ENCODE data around the gene TCERG1L.
"Not testable (repeated sequence)": the region's sequence is repeated elsewhere in the genome, so short reads cannot be mapped to it uniquely, and the experiment has no call there.

The TCERG1L gene

GRCh38 chr10:131246775-131247174 is 64.7 kb downstream of the TCERG1L start:
- DNase-seq = no peak

GRCh38 chr10:131246089-131246488 is 65.4 kb downstream of the TCERG1L start:
- DNase-seq = no peak

- no peak for DNase-seq
Observed at GRCh38 chr10:131245475-131246059, 66.0 kb downstream of the TCERG1L start.

- no peak for DNase-seq
Observed at GRCh38 chr10:131244836-131245235, 66.7 kb downstream of the TCERG1L start.

GRCh38 chr10:131243076-131243475 is 68.4 kb downstream of the TCERG1L start:
- no peak for DNase-seq

GRCh38 chr10:131242007-131242406 is 69.5 kb downstream of the TCERG1L start:
- no peak for DNase-seq

- no peak for DNase-seq
Observed at GRCh38 chr10:131240691-131241090, 70.8 kb downstream of the TCERG1L start.

- DNase-seq = no peak
Observed at GRCh38 chr10:131239926-131240325, 71.6 kb downstream of the TCERG1L start.

- no peak for DNase-seq
Observed at GRCh38 chr10:131239450-131239849, 72.1 kb downstream of the TCERG1L start.

- no peak for DNase-seq
Observed at GRCh38 chr10:131238669-131239280, 72.7 kb downstream of the TCERG1L start.

- DNase-seq = no peak
Observed at GRCh38 chr10:131237991-131238651, 73.4 kb downstream of the TCERG1L start.

GRCh38 chr10:131234606-131235005 is 76.9 kb downstream of the TCERG1L start:
- not testable (repeated sequence) for DNase-seq

GRCh38 chr10:131233611-131234258 is 77.8 kb downstream of the TCERG1L start:
- no peak for DNase-seq

- no peak for DNase-seq
Observed at GRCh38 chr10:131231965-131232541, 79.5 kb downstream of the TCERG1L start.

- no peak for DNase-seq
Observed at GRCh38 chr10:131231323-131231964, 80.1 kb downstream of the TCERG1L start.

- no peak for DNase-seq
Observed at GRCh38 chr10:131230641-131231322, 80.7 kb downstream of the TCERG1L start.

- DNase-seq = no peak
Observed at GRCh38 chr10:131230166-131230565, 81.4 kb downstream of the TCERG1L start.

GRCh38 chr10:131227163-131227740 is 84.3 kb downstream of the TCERG1L start:
- no peak for DNase-seq

GRCh38 chr10:131226446-131227162 is 84.9 kb downstream of the TCERG1L start:
- DNase-seq = no peak

- DNase-seq = no peak
Observed at GRCh38 chr10:131224106-131224505, 87.4 kb downstream of the TCERG1L start.

GRCh38 chr10:131223422-131223821 is 88.1 kb downstream of the TCERG1L start:
- no peak for DNase-seq

All from activated CD8-positive, alpha-beta memory T cell treated with anti-CD3 and anti-CD28 coated beads, Interleukin-2, amount 50 U/mL, for 4 hours (primary cell).